ENCODE results near the gene SMC4.

- no peak for TF ChIP-seq POLR2A (IDR thresholded peaks at IDR 0.05; ENCODE audit: extremely low read depth, insufficient read length)
- no peak for TF ChIP-seq MAX (IDR thresholded peaks at IDR 0.05; ENCODE audit: low read depth, low read length)
Observed at GRCh38 chr3:160435095-160435494, 35.6 kb downstream of the SMC4 start.

Data from NB4 (cell line).